Measurements from ENCODE around the gene DTWD2.
"Not testable (repeated sequence)": the region's sequence is repeated elsewhere in the genome, so short reads cannot be mapped to it uniquely, and the experiment has no call there.

Gene DTWD2

GRCh38 chr5:118862596-118862995 is 125.8 kb downstream of the DTWD2 start:
- DNase-seq, result no peak

GRCh38 chr5:118857700-118858099 is 130.6 kb downstream of the DTWD2 start:
- no peak for DNase-seq

- no peak for DNase-seq
Observed at GRCh38 chr5:118854819-118855218, 133.5 kb downstream of the DTWD2 start.

- DNase-seq, result not testable (repeated sequence)
Observed at GRCh38 chr5:118851785-118852184, 136.6 kb downstream of the DTWD2 start.

- not testable (repeated sequence) for DNase-seq
Observed at GRCh38 chr5:118849507-118849906, 138.8 kb downstream of the DTWD2 start.

GRCh38 chr5:118844351-118844750 is 144.0 kb downstream of the DTWD2 start:
- DNase-seq, result no peak

- no peak for DNase-seq
Observed at GRCh38 chr5:118834710-118835109, 153.6 kb downstream of the DTWD2 start.

- no peak for DNase-seq
Observed at GRCh38 chr5:118832974-118833373, 155.4 kb downstream of the DTWD2 start.

GRCh38 chr5:118825226-118825625 is 163.1 kb downstream of the DTWD2 start:
- no peak for DNase-seq

- no peak for DNase-seq
Observed at GRCh38 chr5:118818604-118819003, 169.7 kb downstream of the DTWD2 start.

- no peak for DNase-seq
Observed at GRCh38 chr5:118808441-118808840, 179.9 kb downstream of the DTWD2 start.

- DNase-seq, result no peak
Observed at GRCh38 chr5:118806571-118806970, 181.8 kb downstream of the DTWD2 start.

- no peak for DNase-seq
Observed at GRCh38 chr5:118802335-118802734, 186.0 kb downstream of the DTWD2 start.

- DNase-seq, result no peak
Observed at GRCh38 chr5:118796081-118796480, 192.3 kb downstream of the DTWD2 start.

GRCh38 chr5:118794281-118794680 is 194.1 kb downstream of the DTWD2 start:
- DNase-seq, result no peak

GRCh38 chr5:118793652-118794051 is 194.7 kb downstream of the DTWD2 start:
- no peak for DNase-seq

- no peak for DNase-seq
Observed at GRCh38 chr5:118793091-118793490, 195.3 kb downstream of the DTWD2 start.

- peak; percentile 79 for DNase-seq
Observed at GRCh38 chr5:118791926-118792734, 196.2 kb downstream of the DTWD2 start.

- no peak for DNase-seq
Observed at GRCh38 chr5:118789366-118789765, 199.0 kb downstream of the DTWD2 start.

GRCh38 chr5:118788351-118788750 is 200.0 kb downstream of the DTWD2 start:
- DNase-seq, result no peak
